ENCODE measurements around the gene SUSD2.

Gene SUSD2

DNA sequence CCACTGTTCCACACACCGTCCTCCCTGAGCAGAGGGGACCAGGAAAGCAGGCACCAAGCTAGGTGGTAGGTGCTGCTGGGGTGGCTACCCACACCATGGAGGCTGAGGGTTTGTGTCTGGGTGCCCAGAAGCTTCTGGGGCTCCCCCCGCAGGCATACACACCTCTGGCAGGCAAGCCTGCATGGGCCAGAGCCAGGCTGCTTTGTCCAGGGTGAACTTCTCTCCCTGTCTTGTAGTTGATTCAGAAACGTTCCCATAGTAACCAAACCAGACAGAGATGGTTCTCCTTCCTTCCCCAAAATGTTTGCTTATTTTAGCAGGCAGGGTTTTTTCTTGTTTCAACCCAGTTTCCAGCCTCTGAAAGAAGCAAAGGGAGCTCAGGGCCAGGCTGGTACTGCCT, 40.9 kb upstream of the SUSD2 start:
- TF ChIP-seq CTCF (conservative IDR thresholded peaks at IDR 0.05; ENCODE audit: low read length), result no peak
- H3K4me3 ChIP-seq (ENCODE audit: low read length), result no peak overlapping the region
- DNase-seq (ENCODE audit: low read depth), result peak; percentile 9

GRCh38 chr22:24141586-24141985, 39.7 kb upstream of the SUSD2 start:
- DNase-seq (ENCODE audit: low read depth), result peak; percentile 31
- TF ChIP-seq CTCF (conservative IDR thresholded peaks at IDR 0.05; ENCODE audit: low read length), result no peak
- H3K4me3 ChIP-seq (ENCODE audit: low read length), result no peak overlapping the region

GRCh38 chr22:24142241-24142640, 39.0 kb upstream of the SUSD2 start:
- H3K4me3 ChIP-seq (ENCODE audit: low read length), result no peak overlapping the region
- DNase-seq (ENCODE audit: low read depth), result no peak
- no peak for TF ChIP-seq CTCF (conservative IDR thresholded peaks at IDR 0.05; ENCODE audit: low read length)

DNA sequence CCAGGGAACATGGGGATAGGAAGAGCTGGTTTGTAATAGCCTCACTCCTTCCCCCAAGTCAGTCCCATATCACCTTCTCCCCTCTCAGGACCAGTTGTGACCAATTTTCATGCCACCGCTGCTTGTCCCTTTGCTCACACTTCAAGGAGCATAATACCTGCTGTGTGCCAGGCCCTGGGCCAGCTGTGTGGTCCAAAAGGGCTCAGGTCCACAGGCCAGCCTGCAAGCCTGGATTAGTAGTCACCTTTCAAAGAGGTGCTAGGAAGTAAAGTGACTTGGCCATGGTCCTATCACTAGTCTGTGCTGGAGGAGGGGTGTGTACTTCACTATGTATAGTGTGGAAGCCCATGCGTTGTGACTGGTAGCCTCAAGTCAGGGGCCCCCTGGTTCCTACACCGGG, 38.5 kb upstream of the SUSD2 start:
- TF ChIP-seq CTCF (conservative IDR thresholded peaks at IDR 0.05; ENCODE audit: low read length), result no peak
- no peak overlapping the region for H3K4me3 ChIP-seq (ENCODE audit: low read length)
- DNase-seq (ENCODE audit: low read depth), result no peak

- no peak overlapping the region for H3K4me3 ChIP-seq (ENCODE audit: low read length)
- DNase-seq (ENCODE audit: low read depth), result no peak
- no peak for TF ChIP-seq CTCF (conservative IDR thresholded peaks at IDR 0.05; ENCODE audit: low read length)
Measured at GRCh38 chr22:24144056-24144777, 37.1 kb upstream of the SUSD2 start.

GRCh38 chr22:24144778-24145085, 36.6 kb upstream of the SUSD2 start:
- no peak for TF ChIP-seq CTCF (conservative IDR thresholded peaks at IDR 0.05; ENCODE audit: low read length)
- H3K4me3 ChIP-seq (ENCODE audit: low read length), result no peak overlapping the region
- DNase-seq (ENCODE audit: low read depth), result no peak

GRCh38 chr22:24145446-24146193, 35.7 kb upstream of the SUSD2 start:
- peak overlapping the region; percentile 16; the same call in 1 of the 2 replicates for H3K4me3 ChIP-seq (ENCODE audit: low read length)
- TF ChIP-seq CTCF (conservative IDR thresholded peaks at IDR 0.05; ENCODE audit: low read length), result no peak
- DNase-seq (ENCODE audit: low read depth), result no peak

All from AG10803 (cell line).